GM12878 (cell line): ENCODE data around the gene BZW1. TPM values are rescaled to one million over a fixed set of nuclear protein-coding genes. Genes with fewer than 3 reads are reported as not detected.

Experiments used
- ATAC-seq: fragments of 200-7000 bp; cut with Tn5 transposase; 3 replicates; pipeline ENCODE4 v1.9.1; 2020; ENCODE audit warnings: mild to moderate bottlenecking, moderate library complexity
- BruUV-seq: library from RNA; stranded (reverse); fragments of 400-500 nt; replicated peaks from 2 replicates; lab custom pipeline; 2021; lab: Mats Ljungman, UMichigan
- CTCF ChIA-PET: fragments of 300-600 bp; sonication (Branson Sonifier 250); formaldehyde crosslinking; extraction: SDS; loops from one replicate; lab custom pipeline; 2021; ENCODE audit warnings: inconsistent platforms; lab: Yijun Ruan, JAX
- POLR2A ChIA-PET: fragments of 350-600 bp; formaldehyde crosslinking; extraction: SDS; loops from one replicate; lab custom pipeline; 2021; ENCODE audit warnings: inconsistent platforms; lab: Charles Lee
- RAD21 ChIA-PET: fragments of 300-600 bp; sonication (Branson Sonifier 250); formaldehyde crosslinking; loops from one replicate; lab custom pipeline; 2023; ENCODE audit warnings: antibody characterized with exemption; ENCODE audit not compliant: unreplicated experiment; lab: Charles Lee
- SMC1A ChIA-PET: fragments of 300-600 bp; sonication (Branson Sonifier 250); formaldehyde crosslinking; loops from one replicate; lab custom pipeline; 2023; ENCODE audit not compliant: unreplicated experiment, uncharacterized antibody; lab: Charles Lee
- DNase-seq: peaks from one replicate; pipeline ENCODE4 v3.0.0-alpha.2; 2011; ENCODE audit warnings: low read depth, low spot score
- FAIRE-seq: peaks from 3 replicates; lab custom pipeline; 2011; peaks lifted over from hg19 to GRCh38; lab: Jason Lieb, UNC
- H2AFZ ChIP-seq: 2 replicates; pipeline ENCODE4 v1.6.0; 2011; ENCODE audit warnings: low read depth, low read length, control low read depth; ENCODE audit not compliant: control insufficient read depth
- H3K27ac ChIP-seq: 2 replicates; pipeline ENCODE4 v1.5.1; 2011; ENCODE audit warnings: control low read depth; ENCODE audit not compliant: control insufficient read depth, insufficient read depth
- H3K27me3 ChIP-seq, 2 experiments: replicated peaks in 1 of 2; 2 replicates each; pipeline versions ENCODE4 v1.6.0 to v1.6.1; 2011; ENCODE audit warnings: low read length in 1 of 2; ENCODE audit not compliant: control insufficient read depth in 2 of 2, insufficient read depth in 2 of 2
- H3K36me3 ChIP-seq, 2 experiments: 2 replicates each; pipeline ENCODE4 v1.5.1; 2011; ENCODE audit warnings: low read length in 1 of 2; ENCODE audit not compliant: control insufficient read depth in 2 of 2, insufficient read depth in 2 of 2
- H3K4me1 ChIP-seq: 2 replicates; pipeline ENCODE4 v1.6.1; 2011; ENCODE audit warnings: mild to moderate bottlenecking, low read length, moderate library complexity, mixed read lengths; ENCODE audit not compliant: control insufficient read depth, insufficient read depth
- H3K4me2 ChIP-seq: 2 replicates; pipeline ENCODE4 v1.6.0; 2011; ENCODE audit warnings: control low read depth; ENCODE audit not compliant: control insufficient read depth, insufficient read depth
- H3K4me3 ChIP-seq: fragments of 200-600 bp; sonication (generic); 2 replicates; pipeline ENCODE4 v1.5.1; 2016
- H3K79me2 ChIP-seq: 2 replicates; pipeline ENCODE4 v1.6.0; 2011; ENCODE audit warnings: low read length; ENCODE audit not compliant: control insufficient read depth, insufficient read depth
- H3K9ac ChIP-seq: 2 replicates; pipeline ENCODE4 v1.8.0; 2011; ENCODE audit warnings: low read length, control low read depth, mixed read lengths; ENCODE audit not compliant: control insufficient read depth, insufficient read depth
- H3K9me3 ChIP-seq: replicated peaks from 3 replicates; pipeline ENCODE4 v1.5.1; 2011; ENCODE audit warnings: mild to moderate bottlenecking, low read length; ENCODE audit not compliant: control insufficient read depth, insufficient read depth
- H4K20me1 ChIP-seq: 2 replicates; pipeline ENCODE4 v1.6.0; 2011; ENCODE audit not compliant: control insufficient read depth, insufficient read depth
- BACH1 ChIP-seq: fragments of 450-650 bp; IDR thresholded peaks from 2 replicates; pipeline ENCODE4 v1.6.1; 2017; ENCODE audit warnings: mild to moderate bottlenecking, borderline replicate concordance
- CEBPZ ChIP-seq: fragments of 150-350 bp; IDR thresholded peaks from 2 replicates; pipeline ENCODE4 v1.6.1; 2016; ENCODE audit warnings: low read depth, low read length
- FOXM1 ChIP-seq: IDR thresholded peaks from 2 replicates; pipeline ENCODE4 v1.6.1; 2012; ENCODE audit warnings: low read depth, mild to moderate bottlenecking, inconsistent platforms, low read length, moderate library complexity
- GATAD2B ChIP-seq: fragments of 450-650 bp; conservative IDR thresholded peaks from 2 replicates; pipeline ENCODE4 v1.6.1; 2017; ENCODE audit warnings: low read depth, mild to moderate bottlenecking, moderate library complexity
- HCFC1 ChIP-seq: fragments of 150-350 bp; IDR thresholded peaks from 2 replicates; pipeline ENCODE4 v1.6.1; 2014; ENCODE audit warnings: low read length
- KDM1A ChIP-seq: fragments of 200-600 bp; sonication (generic); IDR thresholded peaks from 2 replicates; pipeline ENCODE4 v1.6.1; 2016; ENCODE audit warnings: borderline replicate concordance
- MEF2A ChIP-seq: IDR thresholded peaks from 2 replicates; pipeline ENCODE4 v1.6.1; 2011; ENCODE audit warnings: low read depth, mild to moderate bottlenecking, low read length, moderate library complexity; ENCODE audit not compliant: insufficient read depth
- MTA3 ChIP-seq: IDR thresholded peaks from 2 replicates; pipeline ENCODE4 v1.6.1; 2012; ENCODE audit warnings: low read length, inconsistent platforms, borderline replicate concordance
- NRF1 ChIP-seq: conservative IDR thresholded peaks from 2 replicates; pipeline ENCODE4 v1.6.1; 2011; ENCODE audit warnings: mild to moderate bottlenecking, low read depth, low read length, improper control_type of control experiment
- PKNOX1 ChIP-seq: fragments of 450-650 bp; IDR thresholded peaks from 2 replicates; pipeline ENCODE4 v1.6.1; 2016; ENCODE audit warnings: mild to moderate bottlenecking
- POLR2AphosphoS2 ChIP-seq: IDR thresholded peaks from 2 replicates; pipeline ENCODE4 v1.6.1; 2011; ENCODE audit warnings: low read depth, mild to moderate bottlenecking, low read length, improper control_type of control experiment, moderate library complexity
- RELB ChIP-seq: fragments of 450-650 bp; IDR thresholded peaks from 2 replicates; pipeline ENCODE4 v1.6.1; 2017; ENCODE audit warnings: low read depth, mild to moderate bottlenecking, moderate library complexity
- SIX5 ChIP-seq: IDR thresholded peaks from 2 replicates; pipeline ENCODE4 v1.6.1; 2011; ENCODE audit warnings: mild to moderate bottlenecking, low read depth, low read length, moderate library complexity; ENCODE audit not compliant: severe bottlenecking
- ZBED1 ChIP-seq: IDR thresholded peaks from 2 replicates; pipeline ENCODE4 v1.6.1; 2016; ENCODE audit warnings: borderline replicate concordance
- ZBTB11 ChIP-seq: fragments of 450-650 bp; formaldehyde crosslinking; IDR thresholded peaks from 2 replicates; pipeline ENCODE4 v1.5.0; 2022; ENCODE audit warnings: mild to moderate bottlenecking, missing genetic modification characterization
- WGBS: methylation state at CpG from one replicate; pipeline ENCODE4 v1.1.6; 2016; ENCODE audit warnings: low lambda C conversion rate; ENCODE audit not compliant: insufficient replicate concordance, insufficient coverage; ENCODE audit errors: missing lambda C conversion rate; 5-methylcytosine and 5-hydroxymethylcytosine counted together
- in situ Hi-C: fragments of 300-500 bp; cut with MboI; formaldehyde crosslinking; loops from 9 replicates; pipeline ENCODE4 v1.14.3; 2018; ENCODE audit warnings: mixed read lengths
- intact Hi-C: fragments of 100-400 bp; cut with micrococcal nuclease; formaldehyde crosslinking; loops from one replicate; pipeline ENCODE4 v1.14.2; 2022; ENCODE audit not compliant: unreplicated experiment
- polyA plus RNA-seq, 11 experiments: library from polyadenylated mRNA; depleted of rRNA in 4 of 11; unstranded in 6 of 11; stranded (reverse) in 5 of 11; fragments of >200 nt; fragmentation: Nextera tagmentation in 4 of 11; fragmentation: Illumina TruSeq in 1 of 11; extraction: Ambion mirVana in 4 of 11; extraction: Trizol in 1 of 11; gene quantifications; 1 replicate in 1 of 11; 2 replicates in 10 of 11; pipeline versions ENCODE4 v1.2.1 to v1.2.3, GENCODE V29; 2011 to 2016; ENCODE audit warnings: inconsistent platforms in 2 of 11, missing spikeins in 2 of 11, low read depth in 1 of 11
- total RNA-seq, 4 experiments: library from RNA; depleted of rRNA in 3 of 4; stranded (reverse); fragments of >200 nt in 3 of 4; fragmentation: Illumina TruSeq in 1 of 4; extraction: Trizol in 1 of 4; gene quantifications; 2 replicates each; pipeline versions ENCODE4 v1.2.1 to v1.2.3, GENCODE V29; 2013 to 2021

Gene BZW1
- total and polyA plus RNA-seq, 10 of the 15 experiments (the other 5 are each of a cell fraction or from before 2014, with no cell fraction given) = 186 to 349 (median 269) TPM

GRCh38 chr2:200770847-200771246 is 40.9 kb upstream of the BZW1 start (continued):
- TF ChIP-seq MEF2A (no peak), RELB (no peak), NRF1 (no peak), BACH1 (no peak)
- TF ChIP-seq, all 136 proteins: peak for 0

GRCh38 chr2:200772620-200773019 is 39.1 kb upstream of the BZW1 start:
- Histone ChIP-seq H3K27ac (no peak overlapping the region), H3K9ac (no peak overlapping the region), H3K36me3 (no peaks in the 10 kb centered on the region), H4K20me1 (no peaks in the 10 kb centered on the region), H2AFZ (no peak overlapping the region), H3K27me3 (no peaks in the 10 kb centered on the region; a peak in 1 of 4 replicates), H3K9me3 (peaks cover 3% of the 10 kb centered on the region; the same call in 2 of the 3 replicates), H3K4me3 (no peak overlapping the region), H3K79me2 (no peaks in the 10 kb centered on the region), H3K4me2 (no peak overlapping the region), H3K4me1 (no peaks in the 10 kb centered on the region)
- ChIA-PET RAD21 (no interaction called here), POLR2A (no interaction called here), CTCF (no interaction called here), SMC1A (no interaction called here)
- in situ Hi-C loops = no loop called here
- no TSS peak for BruUV-seq
- no peak for FAIRE-seq
- intact Hi-C loops = no loop called here
- 67% methylated on average over 2 of the region's 2 CpGs for WGBS
- no peak for DNase-seq
- no peak for ATAC-seq
- TF ChIP-seq GATAD2B (no peak), HCFC1 (no peak), PKNOX1 (no peak), FOXM1 (no peak), ZBED1 (no peak), KDM1A (no peak), MTA3 (no peak), ZBTB11 (no peak), POLR2AphosphoS2 (no peak), SIX5 (no peak), CEBPZ (no peak)
